ENCODE data around the gene CDK19. TPM values are rescaled to one million over a fixed set of nuclear protein-coding genes. Genes with fewer than 3 reads are reported as not detected.

CDK19 gene
- total and polyA plus RNA-seq, 10 of the 15 experiments (the other 5 are each of a cell fraction or from before 2014, with no cell fraction given): 4.6 to 21.4 (median 12.4) TPM

DNA sequence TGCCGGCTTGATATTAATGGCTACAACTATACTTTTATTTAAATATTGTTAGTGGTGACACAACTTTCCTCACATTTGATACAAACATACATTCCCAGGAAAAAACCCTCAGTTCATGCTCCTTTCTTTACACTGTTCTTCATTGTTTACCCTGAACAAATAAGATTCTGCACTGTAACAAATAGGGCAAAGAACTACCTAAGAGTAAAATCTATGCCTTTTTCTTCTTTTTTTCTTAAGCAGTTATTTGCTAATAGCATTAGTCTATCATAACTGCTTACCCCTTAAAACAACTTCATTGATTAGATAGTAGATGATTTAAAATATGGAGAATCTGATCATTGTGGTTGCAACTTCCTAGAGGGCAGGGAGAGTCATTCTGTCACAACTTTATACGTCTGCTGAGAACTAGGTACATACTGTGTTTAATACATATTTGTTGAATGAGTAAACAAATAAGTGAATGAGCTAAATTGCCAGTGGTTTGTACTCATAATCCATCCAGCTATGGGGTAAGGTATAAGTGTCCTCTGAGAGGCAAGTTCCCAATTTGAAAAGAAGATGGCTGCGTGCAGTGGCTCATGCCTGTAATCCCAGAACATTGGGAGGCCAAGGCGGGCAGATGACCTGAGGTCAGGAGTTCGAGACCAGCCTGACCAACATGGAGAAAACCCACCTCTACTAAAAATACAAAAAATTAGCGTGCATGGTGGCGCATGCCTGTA lies 161.0 kb downstream of the CDK19 start (continued):
- TF ChIP-seq NFYB (IDR thresholded peaks at IDR 0.05; ENCODE audit: insufficient read depth, low read depth, low read length): no peak
- TF ChIP-seq POLR2AphosphoS2 (IDR thresholded peaks at IDR 0.05; ENCODE audit: low read depth, low read length): no peak
- TF ChIP-seq RELA (IDR thresholded peaks at IDR 0.05; ENCODE audit: borderline replicate concordance, partially characterized antibody): no peak

GRCh38 chr6:110653381-110653780 lies 161.9 kb downstream of the CDK19 start:
- H2AFZ ChIP-seq (ENCODE audit: control insufficient read depth, low read depth, low read length): no peak overlapping the region

More at GRCh38 chr6:110653381-110653780, 161.9 kb downstream of the CDK19 start:
- Histone ChIP-seq H3K27me3 (replicated peaks in 1 of 2; ENCODE audit: control insufficient read depth in 2 of 2, insufficient read depth in 2 of 2, low read length in 1 of 2) (no peaks in the 10 kb centered on the region), H3K4me1 (ENCODE audit: control insufficient read depth, insufficient read depth, low read length) (no peaks in the 10 kb centered on the region), H3K4me3 (no peak overlapping the region), H3K9ac (ENCODE audit: control insufficient read depth, insufficient read depth, low read length) (no peak overlapping the region), H3K79me2 (ENCODE audit: control insufficient read depth, insufficient read depth, low read length) (no peaks in the 10 kb centered on the region), H3K36me3 (ENCODE audit: control insufficient read depth in 2 of 2, insufficient read depth in 2 of 2, low read length in 1 of 2) (no peaks in the 10 kb centered on the region), H3K27ac (ENCODE audit: control insufficient read depth, insufficient read depth) (no peak overlapping the region), H3K4me2 (ENCODE audit: control insufficient read depth, insufficient read depth) (no peak overlapping the region), H3K9me3 (replicated peaks; ENCODE audit: control insufficient read depth, insufficient read depth, low read length) (no peaks in the 10 kb centered on the region), H4K20me1 (ENCODE audit: control insufficient read depth, insufficient read depth) (no peaks in the 10 kb centered on the region)
- SMC1A ChIA-PET (ENCODE audit: uncharacterized antibody, unreplicated experiment): interaction anchor here (0.9 to 1.4 kb wide), 2 partner anchors 88 to 292 kb away, joined by 3 read pairs; no protein-coding TSS in a partner anchor
- RAD21 ChIA-PET (ENCODE audit: unreplicated experiment): no interaction called here
- CTCF ChIA-PET: interaction anchor here (1.1 kb wide), 1 partner anchor 29 kb away, joined by 3 read pairs; no protein-coding TSS in a partner anchor
- POLR2A ChIA-PET: no interaction called here
- in situ Hi-C loops (cut with MboI): no loop called here
- no peak for TF ChIP-seq SIX5 (IDR thresholded peaks at IDR 0.05; ENCODE audit: low read depth, low read length, severe bottlenecking)
- no peak for TF ChIP-seq JUND (IDR thresholded peaks at IDR 0.05; ENCODE audit: low read depth, low read length)
- TF ChIP-seq SMAD1 (IDR thresholded peaks at IDR 0.05; ENCODE audit: low read depth, partially characterized antibody): no peak
- no peak for TF ChIP-seq KDM1A (IDR thresholded peaks at IDR 0.05; ENCODE audit: borderline replicate concordance)
- no peak for TF ChIP-seq EP300 (IDR thresholded peaks at IDR 0.05; ENCODE audit: borderline replicate concordance in 1 of 2, control insufficient read depth in 1 of 2, low read depth in 2 of 2, low read length in 2 of 2)
- TF ChIP-seq, protein P1, sequence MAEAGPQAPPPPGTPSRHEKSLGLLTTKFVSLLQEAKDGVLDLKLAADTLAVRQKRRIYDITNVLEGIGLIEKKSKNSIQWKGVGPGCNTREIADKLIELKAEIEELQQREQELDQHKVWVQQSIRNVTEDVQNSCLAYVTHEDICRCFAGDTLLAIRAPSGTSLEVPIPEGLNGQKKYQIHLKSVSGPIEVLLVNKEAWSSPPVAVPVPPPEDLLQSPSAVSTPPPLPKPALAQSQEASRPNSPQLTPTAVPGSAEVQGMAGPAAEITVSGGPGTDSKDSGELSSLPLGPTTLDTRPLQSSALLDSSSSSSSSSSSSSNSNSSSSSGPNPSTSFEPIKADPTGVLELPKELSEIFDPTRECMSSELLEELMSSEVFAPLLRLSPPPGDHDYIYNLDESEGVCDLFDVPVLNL (IDR thresholded peaks at IDR 0.05; ENCODE audit: low read depth, low read length): no peak
- no peak for TF ChIP-seq MYB (IDR thresholded peaks at IDR 0.05; ENCODE audit: borderline replicate concordance, low read depth, low read length)
- DNase-seq (ENCODE audit: low read depth, low spot score) (no peak), ATAC-seq (no peak), FAIRE-seq (no peak)
- intact Hi-C loops (cut with micrococcal nuclease; ENCODE audit: unreplicated experiment): no loop called here
- 100% methylated on average over 1 of the region's 1 CpG for WGBS (ENCODE audit: insufficient coverage, insufficient replicate concordance, low lambda C conversion rate, missing lambda C conversion rate)
- no TSS peak for BruUV-seq (replicated peaks)

All from GM12878 (cell line).